IPS-NIHi11 (cell line): Measurements from ENCODE around the gene BCL7A.
A peak's percentile ranks its signal among the peaks of the same experiment; 100 is the strongest.
"Not testable (repeated sequence)": the region's sequence is repeated elsewhere in the genome, so short reads cannot be mapped to it uniquely, and the experiment has no call there.

Source experiments
- DNase-seq: peaks from one replicate; pipeline ENCODE4 v3.0.0; 2012; ENCODE audit warnings: mixed read lengths, low spot score

Gene BCL7A

DNA sequence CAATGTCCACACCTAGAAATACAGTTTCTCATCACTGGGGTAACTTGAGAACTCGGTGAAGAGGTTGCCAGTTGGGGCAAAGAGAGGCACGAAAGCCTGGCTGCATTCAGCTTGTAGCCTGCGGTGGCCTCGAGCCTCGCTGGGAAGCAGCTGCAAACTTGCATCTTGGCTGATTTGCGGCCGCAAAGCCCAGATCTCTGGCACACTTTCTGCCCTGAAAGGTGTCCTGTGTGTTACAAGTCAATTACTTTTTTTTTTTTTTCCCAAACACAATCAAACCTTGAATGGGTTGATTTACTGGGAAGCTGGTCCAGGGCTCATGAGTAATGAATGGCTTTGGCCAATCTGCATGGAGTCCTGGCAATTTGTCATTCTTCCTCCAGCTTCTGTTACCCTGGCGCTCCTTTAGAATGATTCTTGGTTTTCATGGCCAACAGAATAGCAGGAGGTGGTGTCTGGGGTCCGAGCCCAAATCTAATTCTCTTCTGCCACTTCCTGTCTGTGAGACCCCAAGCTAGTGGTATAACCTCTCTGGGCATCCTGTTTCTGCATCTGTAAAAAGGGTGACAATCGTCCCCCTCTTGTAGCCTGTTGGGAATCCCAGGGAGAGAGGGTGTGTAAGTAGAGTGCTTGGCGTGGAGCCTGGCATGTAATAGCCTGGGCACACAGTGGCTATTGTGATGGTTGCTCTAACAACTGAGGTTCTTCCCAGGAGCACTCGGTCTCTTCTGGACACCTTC lies 6.7 kb downstream of the BCL7A start:
- DNase-seq: no peak

DNA sequence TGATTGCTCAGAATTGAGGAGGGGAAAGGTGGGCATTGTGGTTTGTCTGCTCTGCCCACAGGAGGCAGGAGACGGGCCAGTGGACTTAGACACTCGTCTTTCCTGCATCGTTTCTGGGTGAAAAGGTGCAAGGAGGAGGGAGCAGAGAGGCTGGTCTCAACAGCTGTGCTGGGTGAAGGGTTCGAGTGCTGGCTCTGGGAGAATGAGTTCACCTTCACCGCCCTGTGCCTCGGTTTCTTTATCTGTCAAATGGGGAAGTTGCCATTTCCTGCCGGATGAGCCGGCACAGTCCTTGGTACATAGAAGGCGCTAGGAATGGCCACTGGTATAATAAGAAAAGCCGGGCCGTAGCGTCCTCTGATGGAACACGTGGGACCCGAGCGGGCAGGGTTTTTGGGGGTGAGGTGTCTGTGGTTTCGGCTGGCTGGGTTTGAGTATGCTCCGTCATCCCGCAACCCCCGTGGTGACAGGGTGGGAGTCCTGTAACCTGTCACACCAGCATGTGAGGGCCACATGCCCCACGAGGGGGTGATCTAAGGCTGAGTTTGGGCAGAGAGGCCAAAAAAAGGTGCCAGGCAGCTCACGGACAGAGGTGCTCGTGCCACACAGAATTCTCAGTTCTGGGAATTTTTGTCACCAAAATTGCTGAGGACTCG lies 7.3 kb downstream of the BCL7A start:
- DNase-seq: no peak

DNA sequence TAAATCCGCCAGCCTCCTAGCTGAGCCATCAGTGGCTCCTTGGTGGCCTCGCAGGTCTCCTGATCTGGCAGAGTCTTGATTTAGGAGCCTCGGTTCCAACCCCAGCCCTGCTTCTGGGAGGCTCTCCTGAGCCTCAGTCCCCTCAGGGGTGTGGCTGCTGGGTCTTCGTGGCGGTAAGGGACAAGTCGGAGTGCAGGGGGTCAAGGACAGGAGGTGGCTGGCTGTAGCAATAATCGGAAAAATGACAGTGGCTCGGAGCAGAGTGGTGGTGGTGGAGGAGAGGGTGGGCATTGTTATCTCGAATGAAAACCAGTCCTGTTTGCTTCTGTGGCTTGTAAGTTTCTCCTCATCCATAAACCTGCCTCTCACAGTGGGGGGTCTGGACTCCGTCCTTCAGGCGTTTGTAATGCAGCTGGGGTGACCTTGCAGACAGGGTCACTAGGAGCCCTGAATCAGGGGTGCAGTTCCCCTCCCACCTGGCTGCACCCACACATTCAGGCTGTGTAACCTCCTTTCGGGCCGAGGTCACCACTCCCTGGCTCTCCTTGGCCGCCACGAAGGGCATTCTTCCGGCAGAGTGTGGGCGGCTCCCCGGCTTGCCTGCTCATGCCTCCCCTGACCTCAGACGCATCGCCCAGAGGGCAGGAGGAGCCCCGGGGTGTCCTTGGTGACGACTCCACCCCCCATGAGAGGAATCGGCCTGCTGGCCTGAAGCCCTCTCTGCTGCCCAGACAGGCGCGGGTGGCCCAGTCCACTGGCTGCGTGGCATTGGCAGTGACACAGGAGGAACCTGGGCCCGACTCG lies 8.1 kb downstream of the BCL7A start:
- no peak for DNase-seq

DNA sequence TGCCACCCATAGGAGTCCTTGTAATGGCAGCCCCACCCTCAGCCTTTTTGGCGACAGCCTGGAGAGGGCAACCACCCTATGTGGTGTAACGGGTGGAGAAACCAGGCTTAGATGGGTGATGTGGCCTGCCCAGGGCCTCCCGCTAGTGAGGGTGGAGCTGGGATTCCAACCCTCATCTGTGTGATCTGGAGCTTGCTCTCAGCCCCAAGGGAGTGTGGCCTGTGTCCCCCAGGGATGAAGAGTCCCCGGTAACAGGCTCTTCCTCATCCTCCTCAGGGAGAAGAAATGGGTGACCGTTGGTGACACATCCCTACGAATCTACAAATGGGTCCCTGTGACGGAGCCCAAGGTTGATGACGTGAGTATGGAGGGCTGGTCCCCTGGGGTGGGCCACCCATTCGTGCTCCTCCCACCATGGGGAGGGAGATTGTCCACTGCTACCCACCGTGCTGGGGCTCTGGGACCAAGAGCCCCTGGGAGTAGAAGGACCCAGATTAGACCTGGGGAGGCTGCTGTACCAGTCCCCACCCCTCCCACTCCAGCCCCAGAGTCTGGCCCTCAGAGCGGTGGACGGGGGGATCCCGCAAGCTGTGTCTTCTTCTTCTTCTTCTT lies 8.8 kb downstream of the BCL7A start:
- DNase-seq: no peak

DNA sequence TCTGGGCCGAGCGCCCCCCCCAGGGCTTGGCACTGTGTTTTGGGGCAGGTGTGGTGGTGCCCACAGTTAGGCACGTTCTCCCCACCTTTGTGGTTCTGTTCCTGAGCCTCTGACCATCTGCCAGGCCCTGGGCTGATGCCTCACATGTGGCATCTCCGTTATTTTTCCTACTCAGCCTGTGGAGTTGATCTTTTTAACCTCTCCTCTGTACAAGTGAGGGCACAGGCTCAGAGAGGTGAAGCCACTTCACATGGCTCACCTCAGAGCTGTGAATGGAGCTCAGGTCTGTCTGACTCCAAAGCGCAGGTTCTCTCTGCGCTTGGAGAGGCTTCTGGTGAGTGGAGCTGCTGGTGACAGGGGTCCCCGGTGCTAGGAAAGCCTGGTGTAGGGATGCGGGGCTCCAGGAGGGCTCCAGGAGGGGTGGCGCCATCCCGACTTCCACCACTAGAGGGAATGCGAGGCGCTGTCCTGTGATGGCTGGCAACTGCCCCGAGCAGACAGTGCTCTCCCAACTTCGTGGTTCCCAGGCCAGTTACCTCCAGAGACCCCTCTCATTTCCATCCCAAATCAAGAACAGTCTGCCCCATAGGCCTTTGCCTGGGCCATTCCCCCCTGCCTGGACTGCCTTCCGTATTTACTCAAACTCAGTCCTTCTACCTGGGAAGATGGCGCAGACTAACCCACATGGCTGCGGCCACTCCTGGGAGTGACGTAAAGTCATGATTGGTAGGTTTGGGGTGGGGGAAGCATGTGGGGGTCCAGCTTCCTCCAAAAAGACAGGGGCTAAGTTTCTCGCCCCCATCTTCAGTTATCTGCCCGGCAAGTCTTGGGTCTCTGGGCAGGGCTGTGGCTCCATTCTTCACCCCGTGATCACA lies 9.9 kb downstream of the BCL7A start:
- peak; percentile 92 for DNase-seq

- no peak for DNase-seq
These were observed 10.9 kb downstream of the BCL7A start for GRCh38 chr12:122032580-122032979.

DNA sequence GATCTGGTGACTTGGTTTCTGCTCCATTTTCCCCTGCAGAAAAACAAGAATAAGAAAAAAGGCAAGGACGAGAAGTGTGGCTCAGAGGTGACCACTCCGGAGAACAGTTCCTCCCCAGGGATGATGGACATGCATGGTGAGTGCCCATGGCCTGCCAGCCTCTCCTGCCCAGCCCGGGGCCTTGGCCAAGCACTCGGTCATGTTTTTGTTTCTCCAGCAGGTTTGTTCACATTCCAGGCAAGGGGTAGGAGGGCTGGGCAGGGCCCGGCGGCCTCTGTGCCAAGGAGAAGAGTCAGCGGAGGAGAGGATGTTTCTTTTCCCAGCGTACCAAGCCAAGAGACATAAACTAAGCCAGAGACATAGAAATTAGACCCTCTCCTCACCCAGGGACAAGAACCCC lies 13.6 kb downstream of the BCL7A start:
- peak; percentile 51 for DNase-seq

- no peak for DNase-seq
These were observed 14.5 kb downstream of the BCL7A start for GRCh38 chr12:122036153-122036552.

DNA sequence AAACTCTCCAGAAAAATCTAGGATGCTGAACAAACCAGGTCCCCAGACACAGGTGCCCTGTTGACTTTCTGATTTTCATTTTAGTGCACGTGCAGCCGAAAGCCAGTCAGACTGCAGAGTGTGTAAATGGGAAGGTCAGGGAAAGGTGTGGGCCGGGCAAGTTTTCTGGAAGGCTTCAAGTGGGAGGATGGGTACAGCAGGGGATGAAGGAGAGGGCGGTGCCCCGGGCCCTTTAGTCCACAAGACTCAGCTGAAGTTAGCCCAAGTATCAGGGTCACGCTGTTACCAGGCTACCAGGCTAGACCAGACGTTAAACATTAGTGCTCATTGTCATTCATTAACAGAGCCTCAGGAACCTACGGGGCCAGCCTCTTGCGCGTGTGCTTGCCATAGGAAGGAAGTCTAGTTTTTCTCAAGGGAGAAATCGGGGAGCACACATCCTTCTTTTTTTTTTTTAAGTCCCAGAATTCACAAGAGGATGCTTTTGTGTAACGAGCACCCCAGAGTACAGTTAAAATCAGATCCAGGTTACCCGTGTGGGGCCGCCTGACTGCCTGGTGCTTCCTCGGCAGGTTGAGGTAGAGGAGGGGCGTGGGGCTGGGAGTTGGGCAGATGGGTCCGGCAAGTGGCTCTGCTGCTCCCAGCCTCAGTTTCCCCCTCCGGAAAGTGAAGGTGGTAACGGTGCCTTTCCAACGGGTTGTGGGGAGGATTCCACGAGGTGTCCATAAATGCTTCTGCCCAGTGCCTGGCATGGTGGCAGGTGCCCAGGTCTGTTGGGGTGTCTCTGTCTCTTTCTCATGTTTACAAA lies 19.1 kb downstream of the BCL7A start:
- no peak for DNase-seq

- not testable (repeated sequence) for DNase-seq
These were observed 19.8 kb downstream of the BCL7A start for GRCh38 chr12:122041458-122041857.

- DNase-seq: no peak
These were observed 21.2 kb downstream of the BCL7A start for GRCh38 chr12:122042910-122043309.

DNA sequence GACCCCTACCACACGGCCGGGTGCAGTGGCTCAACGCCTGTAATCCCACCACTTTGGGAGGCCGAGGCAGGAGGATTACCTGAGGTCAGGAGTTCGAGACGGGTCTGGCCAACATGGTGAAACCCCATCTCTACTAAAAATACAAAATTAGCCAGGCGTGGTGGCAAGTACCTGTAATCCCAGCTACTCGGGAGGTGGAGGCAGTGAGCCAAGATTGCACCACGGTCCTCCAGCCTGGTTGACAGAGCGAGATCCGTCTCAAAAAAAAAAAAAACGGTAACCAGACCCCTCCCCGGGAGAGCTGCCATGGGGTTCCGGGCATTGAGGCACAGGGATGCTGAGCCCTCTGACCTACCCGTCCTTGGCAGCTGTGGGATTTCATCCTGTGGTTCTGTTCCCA lies 21.8 kb downstream of the BCL7A start:
- DNase-seq: no peak

- no peak for DNase-seq
These were observed 23.6 kb downstream of the BCL7A start for GRCh38 chr12:122045262-122045661.

GRCh38 chr12:122046145-122046544 lies 24.5 kb downstream of the BCL7A start:
- DNase-seq: no peak

DNA sequence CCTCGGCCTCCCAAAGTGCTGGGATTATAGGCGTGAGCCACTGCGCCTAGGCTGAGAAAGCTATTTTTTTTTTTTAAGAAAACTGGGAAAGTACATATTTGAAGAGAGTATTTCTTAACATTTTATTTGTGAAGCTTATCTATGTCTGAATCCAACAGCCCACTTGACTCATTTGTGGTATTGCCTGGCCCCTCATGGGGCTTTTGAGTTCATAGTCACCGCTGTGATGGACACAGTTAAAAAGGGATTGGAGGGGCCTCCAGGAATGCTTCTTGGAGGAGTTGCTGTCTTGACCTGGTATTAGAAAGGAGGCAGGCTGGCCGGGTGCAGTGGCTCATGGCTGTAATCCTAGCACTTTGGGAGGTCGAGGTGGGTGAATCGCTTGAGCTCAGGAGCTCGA lies 26.5 kb downstream of the BCL7A start:
- DNase-seq: no peak

GRCh38 chr12:122049827-122050226 lies 28.1 kb downstream of the BCL7A start:
- no peak for DNase-seq

DNA sequence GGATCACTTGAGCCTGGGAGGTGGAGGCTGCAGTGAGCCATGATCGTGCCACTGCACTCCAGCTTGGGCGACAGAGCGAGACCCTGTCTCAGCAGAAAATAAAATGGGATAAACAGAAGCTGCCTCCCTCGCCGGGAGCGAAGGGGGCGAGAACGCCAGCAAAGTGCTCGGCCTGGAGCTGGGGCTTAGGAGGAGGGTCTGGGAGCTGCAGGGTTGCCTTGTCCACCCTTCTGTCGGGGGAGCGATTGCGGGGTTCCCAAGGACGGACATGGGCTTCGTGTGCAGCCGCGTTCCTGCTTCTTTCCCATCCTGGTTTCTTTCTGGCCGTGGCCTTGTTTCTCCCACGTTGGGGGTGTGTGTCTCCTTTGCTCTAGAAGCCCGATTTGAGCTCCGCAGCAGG lies 29.0 kb downstream of the BCL7A start:
- DNase-seq: no peak

- DNase-seq: no peak
These were observed 29.7 kb downstream of the BCL7A start for GRCh38 chr12:122051231-122051876.

- no peak for DNase-seq
These were observed 30.6 kb downstream of the BCL7A start for GRCh38 chr12:122052285-122052684.

DNA sequence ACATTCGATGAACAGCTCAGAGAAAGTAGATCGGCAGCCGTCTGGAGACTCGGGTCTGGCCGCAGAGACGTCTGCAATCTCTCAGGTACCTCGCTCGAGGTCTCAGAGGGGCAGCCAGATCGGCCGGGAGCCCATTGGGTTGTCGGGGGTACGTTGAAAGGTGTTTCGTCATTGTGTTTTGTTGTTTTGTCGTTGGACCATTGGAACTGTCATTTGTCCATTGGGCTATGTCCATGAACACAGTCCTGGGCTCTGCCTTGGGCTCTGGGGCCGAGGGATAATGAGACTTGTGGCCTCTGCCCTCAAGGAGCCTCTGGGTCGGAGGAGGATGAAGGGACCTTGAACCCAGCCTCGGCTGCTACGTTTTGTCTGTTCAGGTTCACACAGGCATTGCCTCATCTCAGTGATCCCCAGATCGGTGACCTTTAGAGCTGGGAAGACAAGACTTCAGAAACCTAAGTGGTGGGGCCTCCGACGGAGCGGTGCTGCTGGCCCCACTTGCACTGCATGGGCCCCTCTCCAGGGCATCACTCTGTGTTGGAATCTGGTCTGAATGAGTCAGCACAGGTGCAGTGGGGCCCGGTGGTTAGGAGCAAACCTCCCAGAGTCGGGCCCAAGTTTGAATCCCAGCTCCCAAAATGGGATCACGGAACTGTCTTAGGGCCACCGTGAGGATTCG lies 33.3 kb downstream of the BCL7A start:
- no peak for DNase-seq
